Osteocyte (in vitro differentiated cells): Measurements from ENCODE around the gene ANKRD22. TPM values are rescaled to one million over a fixed set of nuclear protein-coding genes. Genes with fewer than 3 reads are reported as not detected.
"Not testable (repeated sequence)": the region's sequence is repeated elsewhere in the genome, so short reads cannot be mapped to it uniquely, and the experiment has no call there.

Experiments
- DNase-seq: peaks from one replicate; pipeline ENCODE4 v3.0.0; 2021; ENCODE audit warnings: mixed read lengths; ENCODE audit not compliant: unreplicated experiment; ENCODE audit errors: extremely low spot score
- H3K27ac Mint-ChIP-seq: one replicate; pipeline ENCODE4 v1.8.0; 2021; ENCODE audit warnings: mild to moderate bottlenecking, mixed read lengths; ENCODE audit not compliant: unreplicated experiment
- H3K27me3 Mint-ChIP-seq: one replicate; pipeline ENCODE4 v1.8.0; 2021; ENCODE audit warnings: mixed read lengths; ENCODE audit not compliant: unreplicated experiment
- H3K36me3 Mint-ChIP-seq: one replicate; pipeline ENCODE4 v1.8.0; 2021; ENCODE audit warnings: mixed read lengths; ENCODE audit not compliant: unreplicated experiment
- H3K4me1 Mint-ChIP-seq: one replicate; pipeline ENCODE4 v1.8.0; 2021; ENCODE audit warnings: mixed read lengths; ENCODE audit not compliant: unreplicated experiment
- H3K4me3 Mint-ChIP-seq: one replicate; pipeline ENCODE4 v1.8.0; 2021; ENCODE audit warnings: mild to moderate bottlenecking, moderate library complexity, mixed read lengths; ENCODE audit not compliant: unreplicated experiment
- H3K9me3 Mint-ChIP-seq: one replicate; pipeline ENCODE4 v1.8.0; 2021; ENCODE audit warnings: mixed read lengths; ENCODE audit not compliant: unreplicated experiment
- CTCF ChIP-seq: fragments of 200-600 bp; sonication (generic); IDR thresholded peaks from 2 replicates; pipeline ENCODE4 v1.5.0; 2021; ENCODE audit warnings: antibody characterized with exemption, mild to moderate bottlenecking, moderate library complexity
- total RNA-seq: library from RNA; stranded (reverse); gene quantifications from 2 replicates; pipeline ENCODE4 v1.2.1, GENCODE V29; 2021

ANKRD22 gene
- total RNA-seq, 1 donor from 2014 or later = not detected

- Mint-ChIP-seq H3K9me3 (no peaks in the 10 kb centered on the region), H3K4me3 (no peak overlapping the region), H3K27me3 (peaks cover 8% of the 10 kb centered on the region), H3K36me3 (no peaks in the 10 kb centered on the region), H3K4me1 (peaks cover 8% of the 10 kb centered on the region), H3K27ac (no peak overlapping the region)
- TF ChIP-seq CTCF = no peak
- no peak for DNase-seq
These were observed 12.8 kb downstream of the ANKRD22 start for GRCh38 chr10:88838766-88839350.

GRCh38 chr10:88837632-88838031 is 14.0 kb downstream of the ANKRD22 start:
- not testable (repeated sequence) for H3K4me3 Mint-ChIP-seq, H3K9me3 Mint-ChIP-seq, H3K27ac Mint-ChIP-seq, H3K27me3 Mint-ChIP-seq, H3K4me1 Mint-ChIP-seq, DNase-seq, H3K36me3 Mint-ChIP-seq

- no peak overlapping the region for H3K4me3 Mint-ChIP-seq
- no peak for DNase-seq
- H3K4me1 Mint-ChIP-seq = peaks cover 8% of the 10 kb centered on the region
- peaks cover 14% of the 10 kb centered on the region for H3K27me3 Mint-ChIP-seq
- TF ChIP-seq CTCF = no peak
- no peaks in the 10 kb centered on the region for H3K9me3 Mint-ChIP-seq
- no peaks in the 10 kb centered on the region for H3K36me3 Mint-ChIP-seq
- H3K27ac Mint-ChIP-seq = no peak overlapping the region
These were observed 15.8 kb downstream of the ANKRD22 start for GRCh38 chr10:88835910-88836221.

- no peaks in the 10 kb centered on the region for H3K9me3 Mint-ChIP-seq
These were observed 16.3 kb downstream of the ANKRD22 start for GRCh38 chr10:88835096-88835909.

GRCh38 chr10:88833723-88834122 is 17.9 kb downstream of the ANKRD22 start:
- Mint-ChIP-seq H3K27me3 (peaks cover 21% of the 10 kb centered on the region), H3K36me3 (no peaks in the 10 kb centered on the region), H3K9me3 (no peaks in the 10 kb centered on the region), H3K4me3 (no peak overlapping the region), H3K27ac (no peak overlapping the region), H3K4me1 (no peaks in the 10 kb centered on the region)
- TF ChIP-seq CTCF = no peak
- no peak for DNase-seq

More at GRCh38 chr10:88835096-88835909, 16.3 kb downstream of the ANKRD22 start:
- peak; percentile 95 for TF ChIP-seq CTCF
- Mint-ChIP-seq H3K27me3 (peaks cover 18% of the 10 kb centered on the region), H3K4me3 (no peak overlapping the region), H3K27ac (no peak overlapping the region), H3K4me1 (peaks cover 5% of the 10 kb centered on the region), H3K36me3 (no peaks in the 10 kb centered on the region)
- DNase-seq = peak; percentile 92
